ENCODE data around the gene MKKS. TPM values are rescaled to one million over a fixed set of nuclear protein-coding genes. Genes with fewer than 3 reads are reported as not detected.

The MKKS gene
- total RNA-seq, 1 donor = 7.6 TPM

GRCh38 chr20:10465135-10465534 lies 31.1 kb upstream of the MKKS start:
- H4K20me1 ChIP-seq (ENCODE audit: insufficient read depth, low read length) = no peaks in the 10 kb centered on the region
- no peaks in the 10 kb centered on the region for H3K36me3 ChIP-seq (ENCODE audit: insufficient read depth, low read length)
- no peak overlapping the region for H3K4me2 ChIP-seq (ENCODE audit: insufficient read depth, low read length)
- peaks cover 13% of the 10 kb centered on the region for H3K4me1 ChIP-seq (ENCODE audit: insufficient read depth, low read length)
- H2AFZ ChIP-seq (ENCODE audit: low read length) = no peak overlapping the region
- no peak for TF ChIP-seq CTCF (IDR thresholded peaks at IDR 0.05; ENCODE audit: extremely low read depth, low read depth, low read length)
- H3K4me3 ChIP-seq (ENCODE audit: insufficient read depth, low read length) = no peak overlapping the region
- H3K27ac ChIP-seq (ENCODE audit: low read depth, low read length) = no peak overlapping the region
- peaks cover 6% of the 10 kb centered on the region for H3K79me2 ChIP-seq (ENCODE audit: insufficient read depth, low read length)
- H3K9me3 ChIP-seq (ENCODE audit: low read depth, low read length) = no peaks in the 10 kb centered on the region
- no peaks in the 10 kb centered on the region for H3K27me3 ChIP-seq (ENCODE audit: insufficient read depth, low read length)
- no peak for DNase-seq (ENCODE audit: insufficient read length, low spot score, missing footprints)

GRCh38 chr20:10463622-10464021 lies 29.6 kb upstream of the MKKS start:
- H3K79me2 ChIP-seq (ENCODE audit: insufficient read depth, low read length) = peaks cover 7% of the 10 kb centered on the region
- H3K4me2 ChIP-seq (ENCODE audit: insufficient read depth, low read length) = no peak overlapping the region
- TF ChIP-seq CTCF (IDR thresholded peaks at IDR 0.05; ENCODE audit: extremely low read depth, low read depth, low read length) = no peak
- H3K9me3 ChIP-seq (ENCODE audit: low read depth, low read length) = no peaks in the 10 kb centered on the region
- no peaks in the 10 kb centered on the region for H3K27me3 ChIP-seq (ENCODE audit: insufficient read depth, low read length)
- no peak overlapping the region for H2AFZ ChIP-seq (ENCODE audit: low read length)
- H3K36me3 ChIP-seq (ENCODE audit: insufficient read depth, low read length) = no peaks in the 10 kb centered on the region
- no peak for DNase-seq (ENCODE audit: insufficient read length, low spot score, missing footprints)
- H3K27ac ChIP-seq (ENCODE audit: low read depth, low read length) = no peak overlapping the region
- no peaks in the 10 kb centered on the region for H4K20me1 ChIP-seq (ENCODE audit: insufficient read depth, low read length)
- H3K4me3 ChIP-seq (ENCODE audit: insufficient read depth, low read length) = no peak overlapping the region
- H3K4me1 ChIP-seq (ENCODE audit: insufficient read depth, low read length) = peaks cover 8% of the 10 kb centered on the region

GRCh38 chr20:10462516-10462915 lies 28.5 kb upstream of the MKKS start:
- Histone ChIP-seq H3K4me2 (ENCODE audit: insufficient read depth, low read length) (no peak overlapping the region), H3K36me3 (ENCODE audit: insufficient read depth, low read length) (no peaks in the 10 kb centered on the region), H3K79me2 (ENCODE audit: insufficient read depth, low read length) (peaks cover 7% of the 10 kb centered on the region), H3K4me3 (ENCODE audit: insufficient read depth, low read length) (no peak overlapping the region), H2AFZ (ENCODE audit: low read length) (no peak overlapping the region), H3K9me3 (ENCODE audit: low read depth, low read length) (no peaks in the 10 kb centered on the region), H3K27ac (ENCODE audit: low read depth, low read length) (no peak overlapping the region), H3K4me1 (ENCODE audit: insufficient read depth, low read length) (peaks cover 2% of the 10 kb centered on the region), H4K20me1 (ENCODE audit: insufficient read depth, low read length) (no peaks in the 10 kb centered on the region), H3K27me3 (ENCODE audit: insufficient read depth, low read length) (no peaks in the 10 kb centered on the region)
- no peak for TF ChIP-seq CTCF (IDR thresholded peaks at IDR 0.05; ENCODE audit: extremely low read depth, low read depth, low read length)
- no peak for DNase-seq (ENCODE audit: insufficient read length, low spot score, missing footprints)

GRCh38 chr20:10461495-10461894 lies 27.5 kb upstream of the MKKS start:
- H3K79me2 ChIP-seq (ENCODE audit: insufficient read depth, low read length) = peaks cover 7% of the 10 kb centered on the region

More at GRCh38 chr20:10461495-10461894, 27.5 kb upstream of the MKKS start:
- H3K4me2 ChIP-seq (ENCODE audit: insufficient read depth, low read length) = no peak overlapping the region
- no peak for DNase-seq (ENCODE audit: insufficient read length, low spot score, missing footprints)
- no peaks in the 10 kb centered on the region for H3K27me3 ChIP-seq (ENCODE audit: insufficient read depth, low read length)
- H4K20me1 ChIP-seq (ENCODE audit: insufficient read depth, low read length) = no peaks in the 10 kb centered on the region
- H3K4me3 ChIP-seq (ENCODE audit: insufficient read depth, low read length) = no peak overlapping the region
- no peaks in the 10 kb centered on the region for H3K9me3 ChIP-seq (ENCODE audit: low read depth, low read length)
- H3K36me3 ChIP-seq (ENCODE audit: insufficient read depth, low read length) = no peaks in the 10 kb centered on the region
- no peak overlapping the region for H3K27ac ChIP-seq (ENCODE audit: low read depth, low read length)
- H3K4me1 ChIP-seq (ENCODE audit: insufficient read depth, low read length) = no peaks in the 10 kb centered on the region
- no peak overlapping the region for H2AFZ ChIP-seq (ENCODE audit: low read length)
- TF ChIP-seq CTCF (IDR thresholded peaks at IDR 0.05; ENCODE audit: extremely low read depth, low read depth, low read length) = no peak

All from osteoblast (primary cell).